DMS 273 treated with DMSO at 0.1 percent for 48 hours (cell line): Measurements from ENCODE around the gene SMCR8.
A peak's percentile ranks its signal among the peaks of the same experiment; 100 is the strongest.
"Not testable (repeated sequence)": the region's sequence is repeated elsewhere in the genome, so short reads cannot be mapped to it uniquely, and the experiment has no call there.

Experiments used
- DNase-seq: peaks from one replicate; lab custom pipeline; 2025; lab: John Stamatoyannopoulos, UW

The SMCR8 gene

GRCh38 chr17:18361837-18362697 lies 47.0 kb downstream of the SMCR8 start:
- DNase-seq = no peak

GRCh38 chr17:18362698-18363100 lies 47.6 kb downstream of the SMCR8 start:
- no peak for DNase-seq

- peak; percentile 64 for DNase-seq
Measured at GRCh38 chr17:18363101-18364049, 48.3 kb downstream of the SMCR8 start, which contains the start of gene SHMT1. Gene SHMT1 (minus strand): TSS chr17:18363550. CDS start chr17:18355981, 7,569 bp downstream.

- no peak for DNase-seq
Measured at GRCh38 chr17:18364166-18364565, 49.1 kb downstream of the SMCR8 start.

- no peak for DNase-seq
Measured at GRCh38 chr17:18368946-18369345, 53.9 kb downstream of the SMCR8 start.

DNA sequence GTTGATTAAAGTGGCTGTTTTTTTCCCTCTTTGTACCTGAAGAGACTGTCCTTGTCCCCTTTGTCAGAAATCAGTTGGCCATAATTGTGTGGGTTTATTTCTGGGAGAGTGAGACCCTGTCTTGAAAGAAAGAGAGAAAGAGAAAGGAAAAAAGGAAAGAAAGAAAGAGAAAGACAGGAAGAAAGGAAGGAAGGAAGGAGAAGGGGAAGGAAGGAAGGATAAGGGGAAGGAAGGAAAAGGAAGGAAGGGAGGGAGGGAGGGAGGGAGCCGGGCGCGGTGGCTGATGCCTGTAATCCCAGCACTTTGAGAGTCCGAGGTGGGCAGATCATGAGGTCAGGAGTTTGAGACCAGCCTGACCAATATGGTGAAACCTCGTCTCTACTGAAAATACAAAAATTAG lies 55.7 kb downstream of the SMCR8 start:
- no peak for DNase-seq

- no peak for DNase-seq
Measured at GRCh38 chr17:18371455-18371854, 56.4 kb downstream of the SMCR8 start.

GRCh38 chr17:18373181-18373580 lies 58.1 kb downstream of the SMCR8 start:
- not testable (repeated sequence) for DNase-seq

- DNase-seq = no peak
Measured at GRCh38 chr17:18374216-18374615, 59.1 kb downstream of the SMCR8 start.
